ENCODE data around the gene KCNK4.

KCNK4 gene

GRCh38 chr11:64259533-64260067 is 31.5 kb upstream of the KCNK4 start:
- H3K27ac ChIP-seq: no peak overlapping the region
- no peak for DNase-seq (ENCODE audit: low spot score)
- H3K4me3 ChIP-seq: no peak overlapping the region
- no peak for TF ChIP-seq CTCF (IDR thresholded peaks at IDR 0.05)

GRCh38 chr11:64260147-64260708 is 30.9 kb upstream of the KCNK4 start:
- no peak for TF ChIP-seq CTCF (IDR thresholded peaks at IDR 0.05)

GRCh38 chr11:64261556-64262080 is 29.5 kb upstream of the KCNK4 start:
- Histone ChIP-seq H3K4me3 (no peak overlapping the region), H3K27ac (no peak overlapping the region)
- TF ChIP-seq CTCF (IDR thresholded peaks at IDR 0.05): no peak
- no peak for DNase-seq (ENCODE audit: low spot score)

More at GRCh38 chr11:64260147-64260708, 30.9 kb upstream of the KCNK4 start:
- no peak overlapping the region for H3K27ac ChIP-seq
- no peak overlapping the region for H3K4me3 ChIP-seq
- DNase-seq (ENCODE audit: low spot score): no peak

- H3K27ac ChIP-seq: no peak overlapping the region
- DNase-seq (ENCODE audit: low spot score): no peak
- H3K4me3 ChIP-seq: no peak overlapping the region
- no peak for TF ChIP-seq CTCF (IDR thresholded peaks at IDR 0.05)
Measured at GRCh38 chr11:64262271-64263002, 28.7 kb upstream of the KCNK4 start.

- Histone ChIP-seq H3K27ac (no peak overlapping the region), H3K4me3 (no peak overlapping the region)
- no peak for TF ChIP-seq CTCF (IDR thresholded peaks at IDR 0.05)
- DNase-seq (ENCODE audit: low spot score): no peak
Measured at GRCh38 chr11:64263021-64263946, 27.8 kb upstream of the KCNK4 start.

- DNase-seq (ENCODE audit: low spot score): no peak
- TF ChIP-seq CTCF (IDR thresholded peaks at IDR 0.05): no peak
- Histone ChIP-seq H3K4me3 (no peak overlapping the region), H3K27ac (no peak overlapping the region)
Measured at GRCh38 chr11:64263947-64264317, 27.2 kb upstream of the KCNK4 start.
